H1 (cell line): Measurements from ENCODE around the gene SMARCB1. TPM values are rescaled to one million over a fixed set of nuclear protein-coding genes. Genes with fewer than 3 reads are reported as not detected.

Source experiments
- CTCF ChIA-PET: fragments of 300-600 bp; sonication (Branson Sonifier 250); formaldehyde crosslinking; loops from one replicate; lab custom pipeline; 2021; ENCODE audit not compliant: partially characterized antibody; lab: Charles Lee
- POLR2A ChIA-PET: fragments of 300-600 bp; sonication (Branson Sonifier 250); formaldehyde crosslinking; loops from one replicate; lab custom pipeline; 2021; ENCODE audit warnings: inconsistent platforms; ENCODE audit not compliant: partially characterized antibody; lab: Charles Lee
- DNase-seq, 2 experiments: peaks; one replicate each; pipeline versions ENCODE4 v3.0.0 to v3.0.0-alpha.2; 2010 to 2022; ENCODE audit warnings: low spot score in 2 of 2, low read depth in 1 of 2, mixed read lengths in 1 of 2
- FAIRE-seq: peaks from 2 replicates; lab custom pipeline; 2011; peaks lifted over from hg19 to GRCh38; lab: Jason Lieb, UNC
- H2AFZ ChIP-seq: 2 replicates; pipeline ENCODE4 v1.8.1; 2012; ENCODE audit warnings: low read length, inconsistent platforms
- H2AK5ac ChIP-seq: 2 replicates; pipeline ENCODE4 v1.6.1; 2013; ENCODE audit warnings: low read depth, low read length
- H2BK120ac ChIP-seq: replicated peaks from 2 replicates; pipeline ENCODE3; 2013; ENCODE audit warnings: low read depth, low read length, inconsistent platforms
- H2BK12ac ChIP-seq: 2 replicates; pipeline ENCODE4 v1.6.1; 2013; ENCODE audit warnings: low read depth, low read length
- H2BK15ac ChIP-seq: 2 replicates; pipeline ENCODE4 v1.6.1; 2013; ENCODE audit warnings: low read length
- H2BK20ac ChIP-seq: 2 replicates; pipeline ENCODE4 v1.6.1; 2013; ENCODE audit warnings: low read length
- H2BK5ac ChIP-seq: 2 replicates; pipeline ENCODE4 v1.6.1; 2013; ENCODE audit warnings: low read depth, low read length
- H3K14ac ChIP-seq: 2 replicates; pipeline ENCODE4 v1.6.1; 2013; ENCODE audit warnings: inconsistent platforms; ENCODE audit not compliant: insufficient read length
- H3K18ac ChIP-seq: 2 replicates; pipeline ENCODE4 v1.6.1; 2013; ENCODE audit warnings: low read length; ENCODE audit errors: extremely low read depth
- H3K23ac ChIP-seq: 2 replicates; pipeline ENCODE4 v1.6.1; 2013; ENCODE audit warnings: inconsistent platforms; ENCODE audit not compliant: insufficient read length
- H3K23me2 ChIP-seq: 2 replicates; pipeline ENCODE4 v1.6.1; 2013; ENCODE audit warnings: low read depth, low read length
- H3K27ac ChIP-seq: 2 replicates; pipeline ENCODE4 v1.6.1; 2011; ENCODE audit warnings: low read depth, low read length, inconsistent platforms
- H3K27me3 ChIP-seq, 4 experiments: replicated peaks in 1 of 4; 1 replicate in 1 of 4; 2 replicates in 3 of 4; pipeline versions ENCODE4 v1.6.1 to v1.8.1; 2011 to 2013; ENCODE audit warnings: low read length in 3 of 4, mild to moderate bottlenecking in 3 of 4, inconsistent platforms in 2 of 4, mixed read lengths in 2 of 4, moderate library complexity in 1 of 4; ENCODE audit not compliant: control insufficient read depth in 3 of 4, insufficient read depth in 3 of 4; ENCODE audit errors: extremely low read depth in 1 of 4
- H3K36me3 ChIP-seq, 4 experiments: 2 replicates each; pipeline versions ENCODE4 v1.6.1 to v1.8.1; 2011 to 2013; ENCODE audit warnings: mild to moderate bottlenecking in 4 of 4, low read length in 3 of 4, moderate library complexity in 2 of 4, control low read depth in 1 of 4, inconsistent platforms in 1 of 4; ENCODE audit not compliant: insufficient read depth in 4 of 4, control insufficient read depth in 2 of 4
- H3K4ac ChIP-seq: replicated peaks from 2 replicates; pipeline ENCODE3; 2013; ENCODE audit warnings: low read length, low read depth, mixed read lengths, inconsistent platforms; ENCODE audit not compliant: insufficient read length
- H3K4me1 ChIP-seq, 4 experiments: replicated peaks in 1 of 4; 1 replicate in 1 of 4; 2 replicates in 3 of 4; pipeline versions ENCODE4 v1.6.1 to v1.8.1; 2011 to 2013; ENCODE audit warnings: low read length in 3 of 4, inconsistent platforms in 2 of 4, mixed read lengths in 1 of 4; ENCODE audit not compliant: insufficient read depth in 4 of 4, control insufficient read depth in 3 of 4
- H3K4me2 ChIP-seq, 2 experiments: 2 replicates each; pipeline versions ENCODE4 v1.6.1 to v1.8.1; 2011 to 2013; ENCODE audit warnings: low read depth in 2 of 2, low read length in 2 of 2, control low read depth in 1 of 2, inconsistent platforms in 1 of 2, mild to moderate bottlenecking in 1 of 2; ENCODE audit not compliant: insufficient read depth in 1 of 2
- H3K4me3 ChIP-seq, 4 experiments: fragments of 200-600, 300-600 bp in 1 of 4; sonication (generic), shearing (Covaris generic), sonication (Bioruptor Twin) in 1 of 4; 2 replicates each; pipeline versions ENCODE4 v1.5.1 to v1.8.1; 2011 to 2016; ENCODE audit warnings: low read length in 4 of 4, low read depth in 3 of 4, control low read depth in 2 of 4, inconsistent platforms in 2 of 4, mild to moderate bottlenecking in 2 of 4, mixed read lengths in 1 of 4, moderate library complexity in 1 of 4; ENCODE audit not compliant: insufficient read depth in 2 of 4; ENCODE audit errors: extremely low read depth in 1 of 4
- H3K56ac ChIP-seq: replicated peaks from 2 replicates; pipeline ENCODE3; 2013; ENCODE audit warnings: low read depth, mild to moderate bottlenecking, mixed read lengths, low read length, inconsistent platforms; ENCODE audit not compliant: insufficient read length
- H3K79me1 ChIP-seq: 2 replicates; pipeline ENCODE4 v1.6.1; 2013; ENCODE audit warnings: low read depth, low read length, control low read depth
- H3K79me2 ChIP-seq, 2 experiments: 2 replicates each; pipeline versions ENCODE4 v1.6.1 to v1.8.1; 2012 to 2013; ENCODE audit warnings: low read length in 2 of 2, mild to moderate bottlenecking in 2 of 2, inconsistent platforms in 1 of 2; ENCODE audit not compliant: insufficient read depth in 2 of 2, control insufficient read depth in 1 of 2
- H3K9ac ChIP-seq, 4 experiments: replicated peaks in 1 of 4; 1 replicate in 1 of 4; 2 replicates in 3 of 4; pipeline versions ENCODE4 v1.6.1 to v1.8.1; 2011 to 2013; ENCODE audit warnings: low read depth in 3 of 4, low read length in 3 of 4, control low read depth in 2 of 4, mild to moderate bottlenecking in 2 of 4, moderate library complexity in 2 of 4, inconsistent platforms in 1 of 4; ENCODE audit errors: extremely low read depth in 1 of 4
- H3K9me3 ChIP-seq, 2 experiments: 2 replicates each; pipeline versions ENCODE4 v1.6.1 to v1.8.1; 2012 to 2013; ENCODE audit warnings: mild to moderate bottlenecking in 2 of 2, moderate library complexity in 2 of 2, control low read depth in 1 of 2, inconsistent platforms in 1 of 2, low read depth in 1 of 2, low read length in 1 of 2, mixed read lengths in 1 of 2; ENCODE audit not compliant: insufficient read depth in 2 of 2
- H4K20me1 ChIP-seq, 2 experiments: replicated peaks in 1 of 2; 2 replicates each; pipeline versions ENCODE3 to v1.8.1; 2011 to 2013; ENCODE audit warnings: inconsistent platforms in 2 of 2, low read length in 2 of 2, mild to moderate bottlenecking in 1 of 2; ENCODE audit not compliant: insufficient read depth in 2 of 2, control insufficient read depth in 1 of 2
- H4K5ac ChIP-seq: 2 replicates; pipeline ENCODE4 v1.6.1; 2013; ENCODE audit warnings: low read length, low read depth, mixed read lengths, inconsistent platforms; ENCODE audit not compliant: insufficient read length
- H4K8ac ChIP-seq: 2 replicates; pipeline ENCODE4 v1.8.0; 2013; ENCODE audit warnings: mild to moderate bottlenecking, moderate library complexity, low read length, inconsistent platforms; ENCODE audit not compliant: insufficient read depth; ENCODE audit errors: extremely low read depth
- H4K91ac ChIP-seq: replicated peaks from 2 replicates; pipeline ENCODE3; 2013; ENCODE audit warnings: low read length, mixed read lengths, inconsistent platforms; ENCODE audit not compliant: insufficient read length
- CREB1 ChIP-seq: IDR thresholded peaks from 2 replicates; pipeline ENCODE4 v1.6.1; 2012; ENCODE audit warnings: inconsistent platforms
- GABPA ChIP-seq: IDR thresholded peaks from 2 replicates; pipeline ENCODE4 v1.6.1; 2011; ENCODE audit warnings: mild to moderate bottlenecking, low read length, moderate library complexity, borderline replicate concordance; ENCODE audit not compliant: insufficient read depth
- HDAC6 ChIP-seq: IDR thresholded peaks from one replicate; pipeline ENCODE4 v1.7.1; 2012; ENCODE audit warnings: low read depth, mild to moderate bottlenecking, inconsistent platforms, low read length, moderate library complexity
- KDM1A ChIP-seq: fragments of 200-600, 300-600 bp; sonication (generic); IDR thresholded peaks from 2 replicates; pipeline ENCODE4 v1.7.1; 2016; ENCODE audit warnings: mild to moderate bottlenecking, low read length, borderline replicate concordance
- MAFK ChIP-seq: IDR thresholded peaks from 2 replicates; pipeline ENCODE4 v1.6.1; 2012; ENCODE audit warnings: low read depth, mild to moderate bottlenecking, improper control_type of control experiment, low read length
- NANOG ChIP-seq: IDR thresholded peaks from 2 replicates; pipeline ENCODE4 v1.6.1; 2011; ENCODE audit warnings: low read length, low read depth, mild to moderate bottlenecking, inconsistent platforms; ENCODE audit not compliant: insufficient read depth, poor library complexity, severe bottlenecking
- POLR2A ChIP-seq, 2 experiments: IDR thresholded peaks; 1 replicate in 1 of 2; 2 replicates in 1 of 2; pipeline ENCODE4 v1.6.1; 2011; ENCODE audit warnings: low read depth in 2 of 2, low read length in 2 of 2, mild to moderate bottlenecking in 2 of 2; ENCODE audit errors: control extremely low read depth in 1 of 2
- RBBP5 ChIP-seq: IDR thresholded peaks from 2 replicates; pipeline ENCODE4 v1.7.1; 2012; ENCODE audit warnings: low read depth, mild to moderate bottlenecking, inconsistent platforms, low read length, moderate library complexity, borderline replicate concordance
- RNF2 ChIP-seq: fragments of 200-900, 300-1000 bp; sonication (generic); IDR thresholded peaks from 2 replicates; pipeline ENCODE4 v1.7.1; 2016; ENCODE audit warnings: borderline replicate concordance, low read depth, mild to moderate bottlenecking, antibody characterized with exemption, low read length; ENCODE audit not compliant: poor library complexity, severe bottlenecking; ENCODE audit errors: missing control alignments
- SIN3A ChIP-seq, 2 experiments: IDR thresholded peaks in 1 of 2; conservative IDR thresholded peaks in 1 of 2; 2 replicates each; pipeline ENCODE4 v1.6.1; 2011 to 2012; ENCODE audit warnings: low read length in 2 of 2, improper control_type of control experiment in 1 of 2, low read depth in 1 of 2, mild to moderate bottlenecking in 1 of 2
- WGBS, 2 experiments: shearing (Covaris generic) in 1 of 2; methylation state at CpG; one replicate each; pipeline versions ENCODE4 v1.1.6 to v1.1.7; 2013 to 2015; ENCODE audit warnings: low lambda C conversion rate in 2 of 2, mixed read lengths in 2 of 2, inconsistent platforms in 1 of 2, low coverage in 1 of 2, missing lambda C conversion rate in 1 of 2; ENCODE audit not compliant: insufficient replicate concordance in 2 of 2, insufficient coverage in 1 of 2, insufficient read length in 1 of 2; ENCODE audit errors: extremely low coverage in 1 of 2, missing lambda C conversion rate in 1 of 2; 5-methylcytosine and 5-hydroxymethylcytosine counted together
- polyA plus RNA-seq, 7 experiments: library from polyadenylated mRNA; depleted of rRNA in 3 of 7; stranded (reverse) in 5 of 7; unstranded in 2 of 7; fragments of >200 nt in 5 of 7; fragments of 200-250 nt in 2 of 7; gene quantifications; 1 replicate in 5 of 7; 2 replicates in 1 of 7; 4 replicates in 1 of 7; pipeline versions ENCODE4 v1.2.1 to v1.2.3, GENCODE V29; 2011 to 2013; ENCODE audit warnings: missing spikeins in 2 of 7, mixed read lengths in 2 of 7
- total RNA-seq: library from RNA; stranded (reverse); fragmentation: NEBNext Ultra II Directional; extraction: Animal tissue kit (Norgen Biotek cat#: 25700); gene quantifications from 2 replicates; pipeline ENCODE4 v1.2.1, GENCODE V29; 2021

The SMARCB1 gene
- total and polyA plus RNA-seq, 2 of the 8 experiments (the other 6 are each of a cell fraction or from before 2014, with no cell fraction given), result 116 to 145 TPM

DNA sequence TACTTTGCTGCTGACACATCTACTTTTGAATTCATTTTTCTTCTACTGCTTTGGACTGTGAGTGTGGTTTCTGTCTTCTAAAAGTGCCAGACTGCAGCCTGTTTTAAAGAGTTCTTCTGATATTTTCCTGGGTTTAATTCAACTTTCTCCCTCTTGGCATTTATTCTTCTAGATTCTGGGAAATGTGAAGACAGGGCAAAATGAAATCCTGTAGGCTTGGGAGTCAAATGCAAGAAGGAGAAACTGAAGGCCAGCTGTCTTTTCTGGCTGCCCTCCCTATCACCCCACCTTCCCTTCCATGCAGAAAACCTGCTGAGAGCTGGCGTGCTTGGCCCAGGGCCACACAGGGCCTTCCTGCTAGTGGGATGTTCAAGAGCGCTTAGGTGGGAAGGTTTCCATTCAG is 43.5 kb upstream of the SMARCB1 start:
- H2BK120ac ChIP-seq, result no peak overlapping the region
- no peaks in the 10 kb centered on the region for H3K23me2 ChIP-seq
- H3K79me1 ChIP-seq, result no peaks in the 10 kb centered on the region
- no peak overlapping the region for H4K5ac ChIP-seq
- ChIA-PET POLR2A (interaction anchor here (1.2 kb wide), 1 partner anchor 26 kb away, joined by 3 read pairs; no protein-coding TSS in a partner anchor), CTCF (interaction anchor here (0.7 to 1.2 kb wide), 2 partner anchors 25 to 45 kb away, joined by 3 read pairs; no protein-coding TSS in a partner anchor)
- peaks cover 0 to 9% (median 2%) of the 10 kb centered on the region in 4 experiments; a peak in 3 of 8 replicates for H3K36me3 ChIP-seq
- H4K20me1 ChIP-seq, result peaks cover 0 to 5% of the 10 kb centered on the region in 2 experiments
- no peak overlapping the region for H4K8ac ChIP-seq
- no peaks in the 10 kb centered on the region for H3K27me3 ChIP-seq
- DNase-seq, result no peak
- no peaks in the 10 kb centered on the region for H3K79me2 ChIP-seq
- H3K23ac ChIP-seq, result no peak overlapping the region
- H3K9me3 ChIP-seq, result no peaks in the 10 kb centered on the region
- H3K56ac ChIP-seq, result no peak overlapping the region
- no peak overlapping the region for H3K18ac ChIP-seq
- H3K4me1 ChIP-seq, result no peaks in the 10 kb centered on the region
- H3K27ac ChIP-seq, result no peak overlapping the region
- TF ChIP-seq KDM1A, result no peak
- no peak for TF ChIP-seq NANOG
- no peak for TF ChIP-seq RBBP5
- TF ChIP-seq MAFK, result no peak
- TF ChIP-seq GABPA, result no peak
- no peak for TF ChIP-seq CREB1
- TF ChIP-seq SIN3A (conservative IDR thresholded peaks at IDR 0.05 in 1 of 2, IDR thresholded peaks at IDR 0.05 in 1 of 2; ENCODE audit: low read depth in 1 of 2, low read length in 2 of 2), result no peak
- TF ChIP-seq HDAC6, result no peak
- no peak for TF ChIP-seq RNF2
- TF ChIP-seq POLR2A (IDR thresholded peaks at IDR 0.05; ENCODE audit: control extremely low read depth in 1 of 2, low read depth in 2 of 2, low read length in 2 of 2), result no peak
- no peak overlapping the region for H2BK15ac ChIP-seq
- no peak overlapping the region for H2AFZ ChIP-seq
- H3K14ac ChIP-seq, result no peak overlapping the region
- H3K9ac ChIP-seq, result no peak overlapping the region
- H2BK20ac ChIP-seq, result no peak overlapping the region
- H3K4me2 ChIP-seq, result no peak overlapping the region
- H4K91ac ChIP-seq, result no peak overlapping the region
- H3K4me3 ChIP-seq, result no peak overlapping the region
- no peak overlapping the region for H2BK12ac ChIP-seq
- no peak overlapping the region for H2BK5ac ChIP-seq
- FAIRE-seq, result no peak
- 78% methylated on average over 2 of the region's 2 CpGs; no CpG with 5 or more reads in 1 of the 2 experiments for WGBS, 2 experiments
- H2AK5ac ChIP-seq, result no peak overlapping the region
- no peak overlapping the region for H3K4ac ChIP-seq
